ENCODE measurements around the gene TMEM209.

Gene TMEM209

DNA sequence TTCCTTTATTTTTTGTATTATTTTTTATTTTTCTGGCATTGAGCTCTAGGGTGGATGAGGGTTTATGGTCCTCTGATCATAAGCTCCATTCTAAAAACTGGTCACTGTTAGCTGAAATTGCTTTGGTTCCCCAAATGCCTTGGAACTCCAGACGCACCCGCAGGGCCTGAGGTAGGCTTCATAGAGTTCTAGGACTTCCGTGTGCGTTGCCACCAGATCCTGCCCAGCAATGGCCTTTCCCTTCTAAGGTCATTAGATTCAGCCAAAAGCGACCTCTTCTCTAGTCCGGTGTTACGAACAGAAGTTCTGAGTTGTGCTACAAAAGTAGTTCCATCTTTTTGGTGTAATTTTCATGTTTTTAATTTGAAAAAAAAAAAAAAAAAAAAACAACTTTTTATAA is 70.5 kb downstream of the TMEM209 start:
- DNase-seq (ENCODE audit: low read depth): no peak
- TF ChIP-seq, protein P1, sequence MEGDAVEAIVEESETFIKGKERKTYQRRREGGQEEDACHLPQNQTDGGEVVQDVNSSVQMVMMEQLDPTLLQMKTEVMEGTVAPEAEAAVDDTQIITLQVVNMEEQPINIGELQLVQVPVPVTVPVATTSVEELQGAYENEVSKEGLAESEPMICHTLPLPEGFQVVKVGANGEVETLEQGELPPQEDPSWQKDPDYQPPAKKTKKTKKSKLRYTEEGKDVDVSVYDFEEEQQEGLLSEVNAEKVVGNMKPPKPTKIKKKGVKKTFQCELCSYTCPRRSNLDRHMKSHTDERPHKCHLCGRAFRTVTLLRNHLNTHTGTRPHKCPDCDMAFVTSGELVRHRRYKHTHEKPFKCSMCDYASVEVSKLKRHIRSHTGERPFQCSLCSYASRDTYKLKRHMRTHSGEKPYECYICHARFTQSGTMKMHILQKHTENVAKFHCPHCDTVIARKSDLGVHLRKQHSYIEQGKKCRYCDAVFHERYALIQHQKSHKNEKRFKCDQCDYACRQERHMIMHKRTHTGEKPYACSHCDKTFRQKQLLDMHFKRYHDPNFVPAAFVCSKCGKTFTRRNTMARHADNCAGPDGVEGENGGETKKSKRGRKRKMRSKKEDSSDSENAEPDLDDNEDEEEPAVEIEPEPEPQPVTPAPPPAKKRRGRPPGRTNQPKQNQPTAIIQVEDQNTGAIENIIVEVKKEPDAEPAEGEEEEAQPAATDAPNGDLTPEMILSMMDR (conservative IDR thresholded peaks at IDR 0.05; ENCODE audit: low read depth, low read length): no peak
- H3K4me3 ChIP-seq (ENCODE audit: low read length): no peak overlapping the region

DNA sequence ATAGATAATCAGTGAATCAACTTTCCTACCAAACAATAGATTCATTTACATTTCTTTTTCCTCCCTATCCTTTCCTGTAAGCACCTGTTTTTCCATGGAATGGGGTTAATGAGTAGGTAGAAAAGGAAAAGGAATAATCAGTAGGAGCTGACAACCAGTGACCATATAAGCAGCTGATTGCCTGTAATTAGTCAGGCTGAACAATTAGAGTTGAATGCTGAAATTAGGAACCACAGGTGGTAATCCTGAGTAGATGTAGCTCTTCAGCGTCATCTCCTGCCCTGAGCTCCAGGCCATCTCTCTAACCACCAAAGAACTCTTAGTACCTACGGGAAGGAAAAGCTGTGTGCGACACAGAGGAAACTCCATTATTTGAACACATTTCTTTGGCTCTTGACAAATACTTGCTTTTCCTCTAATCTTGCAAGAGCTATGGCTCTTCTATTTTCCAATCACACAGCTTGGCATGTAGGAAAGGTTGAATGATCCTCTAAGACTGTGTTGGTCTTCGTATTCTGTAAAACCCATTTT is 71.0 kb downstream of the TMEM209 start:
- no peak for DNase-seq (ENCODE audit: low read depth)
- TF ChIP-seq, protein P1 (conservative IDR thresholded peaks at IDR 0.05; ENCODE audit: low read depth, low read length): no peak
- H3K4me3 ChIP-seq (ENCODE audit: low read length): no peak overlapping the region

DNA sequence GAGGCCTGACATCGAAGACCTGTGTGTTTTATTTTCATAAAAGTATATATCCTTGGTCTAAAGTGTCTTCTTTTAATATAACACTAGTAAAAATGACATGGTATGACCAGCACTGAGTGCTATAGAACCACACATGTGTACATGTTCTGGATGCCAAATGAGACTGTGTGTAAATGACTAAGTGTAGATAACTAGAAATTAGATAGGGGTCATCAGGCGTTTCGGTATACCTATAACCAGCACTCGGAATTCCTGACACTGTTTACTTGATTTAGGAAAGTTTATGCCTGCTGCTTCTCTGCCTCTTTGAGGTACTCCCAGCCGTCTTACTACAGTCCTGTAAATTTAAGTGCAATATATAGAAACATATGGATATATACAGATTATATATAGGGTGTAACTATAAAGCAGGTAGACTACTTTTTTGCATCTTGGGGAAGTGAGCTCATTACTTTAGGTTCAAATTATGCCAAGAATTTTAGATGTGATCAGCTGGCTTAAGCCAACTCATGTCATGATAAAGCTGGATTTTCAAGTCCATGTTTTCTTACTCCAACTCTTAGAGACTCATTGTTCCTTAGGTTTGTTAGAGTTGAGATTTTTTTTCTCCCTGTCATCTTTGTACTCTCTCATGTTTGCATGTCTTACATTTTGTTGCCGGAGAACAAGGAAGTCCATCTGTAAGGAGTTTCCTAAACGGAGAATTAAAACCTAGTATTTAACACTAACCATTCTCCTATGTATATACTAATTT is 72.0 kb downstream of the TMEM209 start:
- TF ChIP-seq, protein P1 (conservative IDR thresholded peaks at IDR 0.05; ENCODE audit: low read depth, low read length): no peak
- peak; percentile 43 for DNase-seq (ENCODE audit: low read depth)
- no peak overlapping the region for H3K4me3 ChIP-seq (ENCODE audit: low read length)

DNA sequence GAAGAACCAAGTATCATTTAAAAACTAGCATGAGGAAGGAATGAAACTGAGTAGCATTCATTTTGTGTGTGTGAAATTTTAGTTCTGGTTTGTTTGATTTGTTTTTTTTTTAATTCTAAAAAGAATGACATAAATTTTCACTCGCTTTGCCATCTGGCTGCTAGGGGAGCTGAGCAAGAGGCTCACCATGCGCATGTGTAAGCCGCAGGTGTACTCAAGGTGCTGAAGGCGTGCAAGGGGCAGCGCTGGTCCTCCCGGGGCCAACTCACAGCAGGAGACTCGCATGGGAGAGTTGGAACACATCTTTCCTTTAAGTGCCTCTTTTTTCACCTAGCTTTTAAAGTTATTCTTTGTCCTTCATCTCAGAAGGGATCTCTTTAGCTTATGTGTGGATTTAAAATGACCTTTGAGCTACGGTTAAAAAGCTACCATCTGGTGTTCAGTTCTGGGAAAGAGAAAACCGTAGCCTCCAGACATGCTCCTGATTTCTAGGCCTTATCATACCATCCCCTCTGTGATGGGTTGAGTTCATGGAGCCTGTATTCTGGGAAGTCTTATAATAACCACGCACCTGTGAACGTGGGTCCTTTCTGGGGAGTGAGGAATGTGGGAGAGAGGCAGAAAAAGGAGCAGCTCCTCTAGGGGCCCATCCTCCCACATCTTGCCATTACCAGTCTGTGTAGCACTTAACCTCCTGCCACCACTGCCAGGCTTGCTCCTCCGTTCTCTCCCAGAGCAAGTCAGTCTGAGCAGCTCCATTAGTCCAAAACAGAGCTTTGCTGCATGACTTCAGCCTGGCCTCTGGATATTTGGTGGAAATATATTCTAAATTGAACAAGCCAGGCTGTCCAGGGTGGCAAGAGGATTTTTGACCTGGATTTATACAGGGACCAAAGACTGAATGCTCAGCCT is 73.0 kb downstream of the TMEM209 start:
- TF ChIP-seq, protein P1 (conservative IDR thresholded peaks at IDR 0.05; ENCODE audit: low read depth, low read length): no peak
- no peak for DNase-seq (ENCODE audit: low read depth)
- H3K4me3 ChIP-seq (ENCODE audit: low read length): no peak overlapping the region

DNA sequence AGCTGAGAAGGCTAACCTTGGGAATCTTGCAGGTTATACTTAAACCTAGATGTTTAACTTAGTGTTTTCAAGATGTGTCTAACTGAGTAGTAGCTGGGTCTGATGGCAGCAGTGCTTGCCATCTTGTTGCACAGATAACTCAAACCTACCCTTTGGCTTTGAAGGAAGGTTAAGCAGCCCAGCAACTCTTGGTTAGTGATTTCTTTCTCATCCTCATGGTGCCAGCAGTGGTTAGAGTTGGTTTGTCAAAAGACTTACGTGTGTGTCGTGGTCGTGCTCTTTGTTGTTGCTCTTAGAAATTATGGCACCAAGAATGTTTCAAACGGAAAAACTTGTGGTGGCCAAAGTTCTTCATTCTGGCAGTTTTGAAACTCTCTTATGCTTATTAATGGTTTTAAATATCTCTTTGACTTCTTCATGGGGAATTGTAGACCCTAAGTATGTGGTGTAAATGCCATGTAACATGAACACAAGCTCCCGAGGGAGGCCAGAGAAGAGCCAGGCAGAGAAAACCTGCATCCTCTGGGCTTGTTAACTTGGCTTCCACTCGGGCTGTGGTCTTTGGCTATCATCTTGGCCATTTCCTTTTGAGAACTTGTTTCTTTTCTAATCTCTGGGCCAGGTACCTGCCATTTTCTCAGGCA is 73.9 kb downstream of the TMEM209 start:
- no peak for DNase-seq (ENCODE audit: low read depth)
- H3K4me3 ChIP-seq (ENCODE audit: low read length): no peak overlapping the region
- TF ChIP-seq, protein P1 (conservative IDR thresholded peaks at IDR 0.05; ENCODE audit: low read depth, low read length): no peak

DNA sequence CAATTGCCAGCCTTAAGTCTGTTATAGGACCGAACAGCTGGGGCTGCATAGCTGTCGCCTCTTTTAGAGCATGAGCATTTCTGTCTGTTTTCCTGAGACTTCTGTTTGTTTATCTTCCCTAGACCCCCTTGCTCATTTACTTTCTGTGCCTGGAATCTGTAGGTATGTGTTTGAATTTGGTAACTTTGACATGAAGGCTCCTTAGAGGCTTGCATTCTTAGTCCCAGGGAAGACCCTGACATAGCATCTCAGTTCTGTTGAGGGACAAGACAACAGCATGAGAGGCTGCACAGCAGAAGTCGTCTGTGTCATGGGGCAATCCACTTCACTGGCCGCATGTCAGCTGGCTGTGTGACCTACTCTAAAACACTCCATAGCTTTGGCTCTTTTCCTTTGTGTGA is 76.2 kb downstream of the TMEM209 start:
- TF ChIP-seq, protein P1 (conservative IDR thresholded peaks at IDR 0.05; ENCODE audit: low read depth, low read length): no peak
- DNase-seq (ENCODE audit: low read depth): no peak
- no peak overlapping the region for H3K4me3 ChIP-seq (ENCODE audit: low read length)
